WTC11 (cell line): ENCODE measurements around the gene PRPF6. TPM values are rescaled to one million over a fixed set of nuclear protein-coding genes. Genes with fewer than 3 reads are reported as not detected.

Source experiments
- ATAC-seq: fragments of 200-7000 bp; cut with Tn5 transposase; 2 replicates; pipeline ENCODE4 v1.10.0; 2021; ENCODE audit warnings: mild to moderate bottlenecking, moderate library complexity
- CTCF ChIA-PET: fragments of 300-600 bp; sonication (Branson Sonifier 250); formaldehyde crosslinking; loops from one replicate; lab custom pipeline; 2021; ENCODE audit warnings: antibody characterized with exemption; lab: Charles Lee
- POLR2A ChIA-PET: fragments of 350-600 bp; sonication (Branson Sonifier 250); formaldehyde crosslinking; loops from one replicate; lab custom pipeline; 2021; ENCODE audit warnings: antibody characterized with exemption; lab: Charles Lee
- DNase-seq: peaks from one replicate; pipeline ENCODE4 v3.0.0; 2021; ENCODE audit warnings: low spot score
- H3K27ac Mint-ChIP-seq: 2 replicates; pipeline ENCODE4 v1.8.0; 2021; ENCODE audit warnings: mixed read lengths
- H3K27me3 Mint-ChIP-seq: 2 replicates; pipeline ENCODE4 v1.8.0; 2021; ENCODE audit warnings: low read depth, mild to moderate bottlenecking, moderate library complexity, mixed read lengths
- H3K36me3 Mint-ChIP-seq: 2 replicates; pipeline ENCODE4 v1.8.0; 2021; ENCODE audit warnings: mixed read lengths
- H3K4me1 Mint-ChIP-seq: 2 replicates; pipeline ENCODE4 v1.8.0; 2022; ENCODE audit warnings: mixed read lengths
- H3K4me3 Mint-ChIP-seq: 2 replicates; pipeline ENCODE4 v1.8.0; 2021; ENCODE audit warnings: mild to moderate bottlenecking, moderate library complexity, mixed read lengths
- H3K9me3 Mint-ChIP-seq: 2 replicates; pipeline ENCODE4 v1.8.0; 2021; ENCODE audit warnings: mixed read lengths
- PRDM15 ChIP-seq: sonication (generic); formaldehyde crosslinking; IDR thresholded peaks from 2 replicates; pipeline ENCODE4 v1.8.0; 2022; ENCODE audit warnings: missing genetic modification reagents
- PRRX2 ChIP-seq: fragments of 250-450 bp; sonication (Bioruptor Pico); IDR thresholded peaks from 2 replicates; pipeline ENCODE4 v1.8.0; 2021; ENCODE audit warnings: mild to moderate bottlenecking
- USF1 ChIP-seq: sonication (generic); formaldehyde crosslinking; IDR thresholded peaks from 2 replicates; pipeline ENCODE4 v1.8.0; 2022; ENCODE audit warnings: mild to moderate bottlenecking, missing genetic modification reagents
- microRNA-seq: library from miRNA; unstranded; fragments of <30 nt; microRNA quantifications from one replicate; pipeline ENCODE4 v1.2.0, GENCODE V29; 2022; ENCODE audit warnings: borderline number of aligned reads
- total RNA-seq: library from RNA; stranded (reverse); gene quantifications from 3 replicates; pipeline ENCODE4 v1.2.3, GENCODE V29; 2021

PRPF6 gene
- total RNA-seq, 1 experiment from 2014 or later, result 79.4 TPM

DNA sequence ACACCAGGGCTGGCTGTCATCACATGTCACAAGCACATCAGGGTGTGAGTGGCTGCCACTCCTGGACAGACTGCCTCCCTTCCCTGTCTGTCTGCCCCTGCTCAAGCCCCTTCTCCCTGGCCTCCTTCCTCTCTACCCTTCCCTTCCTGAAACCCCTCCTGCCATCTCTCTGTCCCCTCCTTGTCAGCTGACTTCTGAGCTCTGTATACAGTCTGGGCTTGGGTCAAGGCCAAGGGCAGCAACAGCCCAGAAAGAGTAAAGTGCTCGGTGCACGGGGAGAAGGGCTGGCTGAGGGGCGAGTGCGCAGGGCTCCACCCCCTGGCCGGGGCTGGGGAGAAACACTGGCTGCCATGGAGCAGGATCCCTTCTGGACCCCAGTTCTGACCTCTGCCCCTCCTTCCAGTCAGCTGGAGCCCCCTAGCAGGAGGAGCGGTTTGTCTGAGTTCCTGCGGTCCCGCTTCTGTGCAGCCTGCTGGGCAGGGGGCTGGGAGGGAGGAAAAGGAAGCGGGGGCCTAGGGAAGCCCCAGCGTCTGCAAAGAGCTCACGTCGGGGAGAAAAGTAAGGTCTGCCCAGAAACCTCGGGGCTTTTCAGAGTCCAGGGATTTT, 101.3 kb downstream of the PRPF6 start:
- TF ChIP-seq USF1 (CRISPR knock-in tag), result 0 out of 2 replicates have a peak, but pooled peaks have one; percentile 15
- no peak for TF ChIP-seq PRRX2
- peak; percentile 82 for TF ChIP-seq PRDM15 (CRISPR knock-in tag)
- ChIA-PET CTCF (interaction anchor here (1.1 to 5.6 kb wide), 9 partner anchors 19 to 141 kb away, joined by 4 to 119 read pairs (median 17); partner anchors contain the start of genes C20orf204, PRPF6 and SAMD10), POLR2A (no interaction called here)
- H3K9me3 Mint-ChIP-seq, result no peaks in the 10 kb centered on the region
- peaks cover 54% of the 10 kb centered on the region for H3K27me3 Mint-ChIP-seq
- DNase-seq (peak; percentile 45), ATAC-seq (peak; percentile 7; the same call in 1 of the 2 replicates)
- H3K4me3 Mint-ChIP-seq, result peak overlapping the region; percentile 55
- H3K27ac Mint-ChIP-seq, result no peak overlapping the region
- H3K36me3 Mint-ChIP-seq, result no peaks in the 10 kb centered on the region
- peaks cover 30% of the 10 kb centered on the region for H3K4me1 Mint-ChIP-seq

Small RNAs within 50 kb of the gene (microRNA-seq; reads per million reads assigned to microRNA genes)
- gene MIR1914, result not detected
- gene MIR647, result not detected
- gene MIR6813, result not detected

Other genes starting within 250 kb of the PRPF6 start
- 4.5 to 7.0 TPM (median 6.0 TPM) in 3 replicates for gene LIME1, start 244.5 kb upstream of the PRPF6 start, total RNA-seq
- 41.6 to 47.2 TPM (median 43.3 TPM) in 3 replicates for gene SLC2A4RG, start 241.4 kb upstream of the PRPF6 start, total RNA-seq
- gene ZBTB46, start 149.9 kb upstream of the PRPF6 start, total RNA-seq, result 18.9 to 20.1 TPM (median 20.1 TPM) in 3 replicates
- gene ABHD16B, start 119.6 kb upstream of the PRPF6 start, total RNA-seq, result 0.11 TPM in 1 of 3 replicates, not detected in the others
- 80.8 to 87.2 TPM (median 85.6 TPM) in 3 replicates for gene TPD52L2, start 115.9 kb upstream of the PRPF6 start, total RNA-seq
- gene DNAJC5, start 86.0 kb upstream of the PRPF6 start, total RNA-seq, result 28.5 to 31.5 TPM (median 29.6 TPM) in 3 replicates
- 46.8 to 51.2 TPM (median 48.0 TPM) in 3 replicates for gene UCKL1, start 24.7 kb upstream of the PRPF6 start, total RNA-seq
- gene ZNF512B, start 11.2 kb upstream of the PRPF6 start, total RNA-seq, result 19.9 to 23.3 TPM (median 20.5 TPM) in 3 replicates
- 4.6 to 6.2 TPM (median 4.8 TPM) in 3 replicates for gene SAMD10, start 1.5 kb upstream of the PRPF6 start, total RNA-seq
- 1.6 to 2.4 TPM (median 2.1 TPM) in 3 replicates for gene C20orf204, start 55.0 kb downstream of the PRPF6 start, total RNA-seq
- gene SOX18, start 68.5 kb downstream of the PRPF6 start, total RNA-seq, result 0.73 to 0.81 TPM (median 0.80 TPM) in 3 replicates
- 55.8 to 63.6 TPM (median 63.5 TPM) in 3 replicates for gene TCEA2, start 82.1 kb downstream of the PRPF6 start, total RNA-seq
- 13.8 to 15.9 TPM (median 15.1 TPM) in 3 replicates for gene RGS19, start 98.4 kb downstream of the PRPF6 start, total RNA-seq
- 1.7 to 2.2 TPM (median 2.0 TPM) in 3 replicates for gene OPRL1, start 99.0 kb downstream of the PRPF6 start, total RNA-seq
- gene LKAAEAR1, start 103.3 kb downstream of the PRPF6 start, total RNA-seq, result 0.53 to 1.7 TPM (median 0.73 TPM) in 3 replicates
- not detected in 3 replicates for gene NPBWR2, start 126.4 kb downstream of the PRPF6 start, total RNA-seq
- gene MYT1, start 183.3 kb downstream of the PRPF6 start, total RNA-seq, result 1.9 to 4.3 TPM (median 2.0 TPM) in 3 replicates